A549 (cell line): ENCODE measurements around the gene WNT7B. TPM values are rescaled to one million over a fixed set of nuclear protein-coding genes. Genes with fewer than 3 reads are reported as not detected.

Experiments used
- ATAC-seq, 2 experiments: fragments of 200-7000 bp in 1 of 2; fragments of >200 bp in 1 of 2; cut with Nextera tagmentation in 1 of 2; cut with Tn5 transposase in 1 of 2; 3 replicates each; pipeline versions ENCODE4 v1.8.0 to v1.9.1; 2018 to 2020; ENCODE audit warnings: mild to moderate bottlenecking in 1 of 2, moderate library complexity in 1 of 2
- CTCF ChIA-PET: fragments of 300-600 bp; sonication (Branson Sonifier 250); formaldehyde crosslinking; extraction: SDS; loops from one replicate; lab custom pipeline; 2021; ENCODE audit warnings: antibody characterized with exemption, inconsistent platforms; lab: Yijun Ruan, JAX
- POLR2A ChIA-PET: fragments of 350-600 bp; formaldehyde crosslinking; extraction: SDS; loops from one replicate; lab custom pipeline; 2021; ENCODE audit warnings: antibody characterized with exemption, inconsistent platforms; lab: Yijun Ruan, JAX
- DNase-seq, 2 experiments: peaks; one replicate each; pipeline versions ENCODE4 v3.0.0 to v3.0.0-alpha.2; 2011 to 2016; ENCODE audit warnings: low read depth in 1 of 2, low spot score in 1 of 2
- FAIRE-seq: peaks from 2 replicates; lab custom pipeline; 2011; peaks lifted over from hg19 to GRCh38; lab: Jason Lieb, UNC
- H3K27ac ChIP-seq, 2 experiments: fragments of >200 bp; sonication (Bioruptor Twin); formaldehyde crosslinking; 3 replicates each; pipeline ENCODE4 v1.5.1; 2016 to 2017
- H3K4me1 ChIP-seq: fragments of >200 bp; sonication (Bioruptor Twin); formaldehyde crosslinking; 3 replicates; pipeline ENCODE4 v1.6.1; 2016
- H3K4me2 ChIP-seq: fragments of >200 bp; sonication (Bioruptor Twin); formaldehyde crosslinking; 3 replicates; pipeline ENCODE4 v1.6.1; 2016
- H3K4me3 ChIP-seq: fragments of >200 bp; sonication (Bioruptor Twin); formaldehyde crosslinking; 3 replicates; pipeline ENCODE4 v1.5.1; 2016
- H3K9me3 ChIP-seq: fragments of >200 bp; sonication (Bioruptor Twin); formaldehyde crosslinking; 3 replicates; pipeline ENCODE4 v1.6.1; 2016
- CBX2 ChIP-seq: fragments of 200-600 bp; sonication (generic); IDR thresholded peaks from 2 replicates; pipeline ENCODE4 v1.6.1; 2016; ENCODE audit warnings: low read depth, mild to moderate bottlenecking, borderline replicate concordance
- CEBPB ChIP-seq, 2 experiments: fragments of >200 bp in 1 of 2; sonication (Bioruptor Twin) in 1 of 2; formaldehyde crosslinking in 1 of 2; IDR thresholded peaks; 2 replicates each; pipeline ENCODE4 v1.6.1; 2012 to 2016
- E2F6 ChIP-seq: IDR thresholded peaks from 2 replicates; pipeline ENCODE4 v1.6.1; 2012; ENCODE audit warnings: low read depth, borderline replicate concordance
- ESRRA ChIP-seq: fragments of 150-350 bp; IDR thresholded peaks from 2 replicates; pipeline ENCODE4 v1.6.1; 2014; ENCODE audit warnings: mild to moderate bottlenecking, low read length, borderline replicate concordance
- HEYL ChIP-seq: fragments of 250-450 bp; sonication (Bioruptor Pico); IDR thresholded peaks from 2 replicates; pipeline ENCODE4 v1.8.0; 2021; ENCODE audit warnings: mild to moderate bottlenecking, moderate library complexity
- HOXA7 ChIP-seq: fragments of 250-450 bp; sonication (Bioruptor Pico); IDR thresholded peaks from 2 replicates; pipeline ENCODE4 v1.5.0; 2020; ENCODE audit warnings: mild to moderate bottlenecking, moderate library complexity
- JUN ChIP-seq, 2 experiments: fragments of >200 bp; sonication (Bioruptor Twin); formaldehyde crosslinking; IDR thresholded peaks; 2 replicates in 1 of 2; 3 replicates in 1 of 2; pipeline ENCODE4 v1.6.1; 2016 to 2017
- MAX ChIP-seq: IDR thresholded peaks from 2 replicates; pipeline ENCODE4 v1.6.1; 2012
- MAZ ChIP-seq: fragments of 150-350 bp; IDR thresholded peaks from 2 replicates; pipeline ENCODE4 v1.6.1; 2014; ENCODE audit warnings: antibody characterized with exemption, low read depth, low read length, borderline replicate concordance
- NPAS2 ChIP-seq: fragments of 250-450 bp; sonication (Bioruptor Pico); IDR thresholded peaks from 2 replicates; pipeline ENCODE4 v1.8.0; 2022; ENCODE audit warnings: mild to moderate bottlenecking, moderate library complexity, borderline replicate concordance
- POLR2A ChIP-seq: IDR thresholded peaks from 2 replicates; pipeline ENCODE4 v1.6.1; 2012; ENCODE audit warnings: mild to moderate bottlenecking, low read length
- TP53 ChIP-seq: fragments of 250-450 bp; sonication (Bioruptor Pico); IDR thresholded peaks from 2 replicates; pipeline ENCODE4 v1.5.0; 2021; ENCODE audit warnings: mild to moderate bottlenecking, moderate library complexity
- WGBS: methylation state at CpG from one replicate; pipeline ENCODE4 v1.1.6; 2017; ENCODE audit errors: missing lambda C conversion rate; 5-methylcytosine and 5-hydroxymethylcytosine counted together
- polyA plus RNA-seq, 4 experiments: library from polyadenylated mRNA; depleted of rRNA in 3 of 4; stranded (reverse); fragments of >200 nt; fragmentation: RNase III in 1 of 4; extraction: RNeasy Plus Mini Kit Qiagen cat#74134 plus additional on column Dnase treatment in 1 of 4; gene quantifications; 2 replicates in 3 of 4; 3 replicates in 1 of 4; pipeline ENCODE4 v1.2.3, GENCODE V29; 2011 to 2017
- TF ChIP-seq, protein P1 (sequence below): fragments of 200-600 bp; sonication (generic); IDR thresholded peaks from 2 replicates; pipeline ENCODE4 v1.6.1; 2016; ENCODE audit warnings: antibody characterized with exemption, mild to moderate bottlenecking, moderate library complexity
- TF ChIP-seq, protein P2 (sequence below): fragments of >200 bp; sonication (Bioruptor Twin); formaldehyde crosslinking; IDR thresholded peaks from 2 replicates; pipeline ENCODE4 v1.6.1; 2016
- TF ChIP-seq, protein P3 (sequence below): IDR thresholded peaks from 2 replicates; pipeline ENCODE4 v1.6.1; 2012
- TF ChIP-seq, protein P4 (sequence below): fragments of 250-450 bp; sonication (Bioruptor Pico); IDR thresholded peaks from 2 replicates; pipeline ENCODE4 v1.5.0; 2020; ENCODE audit warnings: low read depth, mild to moderate bottlenecking, moderate library complexity

Gene WNT7B
- polyA plus RNA-seq, 2 of the 4 experiments (the other 2 are of a cell fraction): 16.9 to 80.8 TPM

DNA sequence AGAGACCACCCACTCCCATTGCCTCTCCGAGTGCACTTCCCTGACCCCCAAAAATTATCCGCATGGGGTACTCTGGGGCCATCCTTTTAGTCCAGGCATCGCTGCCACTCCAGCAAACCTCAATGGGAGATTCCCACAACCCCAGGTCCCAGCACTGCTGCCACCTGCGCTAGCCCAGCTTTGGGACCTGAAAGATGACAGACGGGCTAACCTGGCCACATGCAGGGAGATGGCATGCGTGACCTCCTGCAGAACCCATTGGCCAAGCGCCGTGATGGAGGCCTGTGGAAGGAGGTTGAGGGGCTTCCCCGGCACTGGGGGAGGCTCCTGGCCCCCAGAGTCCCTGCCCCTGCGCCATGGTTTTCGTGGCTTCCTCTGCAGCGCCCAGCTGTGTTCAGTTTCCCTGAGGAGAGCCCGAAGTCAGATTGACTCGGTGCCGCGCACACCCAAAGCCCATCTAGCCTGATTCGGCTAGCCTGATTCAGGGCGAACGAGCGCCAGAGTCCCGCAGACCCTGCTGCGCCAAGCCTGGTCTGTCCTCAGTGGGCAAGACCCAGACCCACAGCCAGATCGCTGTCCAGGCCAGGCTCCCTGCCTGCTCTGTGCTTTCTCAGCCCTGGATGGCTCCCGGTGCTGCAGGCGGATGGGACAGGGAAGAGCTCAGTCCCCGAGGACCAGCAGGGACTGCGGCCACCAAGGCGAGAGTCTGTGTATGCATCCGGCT lies 751 bp upstream of the WNT7B start (continued):
- TF ChIP-seq, protein P1, sequence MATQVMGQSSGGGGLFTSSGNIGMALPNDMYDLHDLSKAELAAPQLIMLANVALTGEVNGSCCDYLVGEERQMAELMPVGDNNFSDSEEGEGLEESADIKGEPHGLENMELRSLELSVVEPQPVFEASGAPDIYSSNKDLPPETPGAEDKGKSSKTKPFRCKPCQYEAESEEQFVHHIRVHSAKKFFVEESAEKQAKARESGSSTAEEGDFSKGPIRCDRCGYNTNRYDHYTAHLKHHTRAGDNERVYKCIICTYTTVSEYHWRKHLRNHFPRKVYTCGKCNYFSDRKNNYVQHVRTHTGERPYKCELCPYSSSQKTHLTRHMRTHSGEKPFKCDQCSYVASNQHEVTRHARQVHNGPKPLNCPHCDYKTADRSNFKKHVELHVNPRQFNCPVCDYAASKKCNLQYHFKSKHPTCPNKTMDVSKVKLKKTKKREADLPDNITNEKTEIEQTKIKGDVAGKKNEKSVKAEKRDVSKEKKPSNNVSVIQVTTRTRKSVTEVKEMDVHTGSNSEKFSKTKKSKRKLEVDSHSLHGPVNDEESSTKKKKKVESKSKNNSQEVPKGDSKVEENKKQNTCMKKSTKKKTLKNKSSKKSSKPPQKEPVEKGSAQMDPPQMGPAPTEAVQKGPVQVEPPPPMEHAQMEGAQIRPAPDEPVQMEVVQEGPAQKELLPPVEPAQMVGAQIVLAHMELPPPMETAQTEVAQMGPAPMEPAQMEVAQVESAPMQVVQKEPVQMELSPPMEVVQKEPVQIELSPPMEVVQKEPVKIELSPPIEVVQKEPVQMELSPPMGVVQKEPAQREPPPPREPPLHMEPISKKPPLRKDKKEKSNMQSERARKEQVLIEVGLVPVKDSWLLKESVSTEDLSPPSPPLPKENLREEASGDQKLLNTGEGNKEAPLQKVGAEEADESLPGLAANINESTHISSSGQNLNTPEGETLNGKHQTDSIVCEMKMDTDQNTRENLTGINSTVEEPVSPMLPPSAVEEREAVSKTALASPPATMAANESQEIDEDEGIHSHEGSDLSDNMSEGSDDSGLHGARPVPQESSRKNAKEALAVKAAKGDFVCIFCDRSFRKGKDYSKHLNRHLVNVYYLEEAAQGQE: no peak
- TF ChIP-seq HEYL (CRISPR knock-in tag) (no peak), TP53 (CRISPR knock-in tag) (no peak), MAZ (no peak)

GRCh38 chr22:45976254-45977002 lies 534 bp downstream of the WNT7B start:
- ATAC-seq (0 out of 6 replicates have a peak, but pooled peaks of 1 of the 2 experiments have one; percentile 2), FAIRE-seq (no peak), DNase-seq (no peak)
- CTCF ChIA-PET: interaction anchor here (0.8 kb wide), 1 partner anchor 337 kb away, joined by 4 read pairs; no protein-coding TSS in a partner anchor
- Histone ChIP-seq H3K4me2 (peak overlapping the region; percentile 100), H3K9me3 (no peaks in the 10 kb centered on the region), H3K4me3 (peak overlapping the region; percentile 99), H3K4me1 (peaks cover 39% of the 10 kb centered on the region), H3K27ac (peak overlapping the region; percentile 97 to 99)
- no CpG with 5 or more reads among the region's 94 CpGs for WGBS
- POLR2A ChIA-PET: interaction anchor here (0.9 kb wide), 1 partner anchor 267 kb away, joined by 3 read pairs; no protein-coding TSS in a partner anchor
- TF ChIP-seq E2F6 (no peak), HEYL (CRISPR knock-in tag) (no peak), NPAS2 (CRISPR knock-in tag) (no peak), HOXA7 (CRISPR knock-in tag) (no peak), CBX2 (no peak), JUN (IDR thresholded peaks at IDR 0.05) (no peak; a peak in 2 of 5 replicates)
- TF ChIP-seq, protein P2, sequence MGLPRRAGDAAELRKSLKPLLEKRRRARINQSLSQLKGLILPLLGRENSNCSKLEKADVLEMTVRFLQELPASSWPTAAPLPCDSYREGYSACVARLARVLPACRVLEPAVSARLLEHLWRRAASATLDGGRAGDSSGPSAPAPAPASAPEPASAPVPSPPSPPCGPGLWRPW: no peak
- TF ChIP-seq, protein P3, sequence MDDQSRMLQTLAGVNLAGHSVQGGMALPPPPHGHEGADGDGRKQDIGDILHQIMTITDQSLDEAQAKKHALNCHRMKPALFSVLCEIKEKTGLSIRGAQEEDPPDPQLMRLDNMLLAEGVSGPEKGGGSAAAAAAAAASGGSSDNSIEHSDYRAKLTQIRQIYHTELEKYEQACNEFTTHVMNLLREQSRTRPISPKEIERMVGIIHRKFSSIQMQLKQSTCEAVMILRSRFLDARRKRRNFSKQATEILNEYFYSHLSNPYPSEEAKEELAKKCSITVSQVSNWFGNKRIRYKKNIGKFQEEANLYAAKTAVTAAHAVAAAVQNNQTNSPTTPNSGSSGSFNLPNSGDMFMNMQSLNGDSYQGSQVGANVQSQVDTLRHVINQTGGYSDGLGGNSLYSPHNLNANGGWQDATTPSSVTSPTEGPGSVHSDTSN: no peak

- no peak for TF ChIP-seq ESRRA
- no peak for TF ChIP-seq CEBPB (IDR thresholded peaks at IDR 0.05)
- TF ChIP-seq, protein P4, sequence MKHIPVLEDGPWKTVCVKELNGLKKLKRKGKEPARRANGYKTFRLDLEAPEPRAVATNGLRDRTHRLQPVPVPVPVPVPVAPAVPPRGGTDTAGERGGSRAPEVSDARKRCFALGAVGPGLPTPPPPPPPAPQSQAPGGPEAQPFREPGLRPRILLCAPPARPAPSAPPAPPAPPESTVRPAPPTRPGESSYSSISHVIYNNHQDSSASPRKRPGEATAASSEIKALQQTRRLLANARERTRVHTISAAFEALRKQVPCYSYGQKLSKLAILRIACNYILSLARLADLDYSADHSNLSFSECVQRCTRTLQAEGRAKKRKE (CRISPR knock-in tag): no peak
- TF ChIP-seq HOXA7 (CRISPR knock-in tag): no peak
- 0 out of 2 replicates have a peak, but pooled peaks have one; percentile 28 for TF ChIP-seq MAX
- no peak for TF ChIP-seq POLR2A
- POLR2A ChIA-PET: interaction anchor here (1.1 kb wide), 1 partner anchor 64 kb away, joined by 4 read pairs; no protein-coding TSS in a partner anchor
- WGBS: 1% methylated on average over 18 of the region's 80 CpGs
- DNase-seq (no peak), FAIRE-seq (no peak), ATAC-seq (no peak)
- CTCF ChIA-PET: interaction anchor here (1.5 to 2.5 kb wide), 2 partner anchors 398 to 421 kb away, joined by 3 to 12 read pairs; no protein-coding TSS in a partner anchor
- peak overlapping the region; percentile 97 to 99 for H3K27ac ChIP-seq
- H3K9me3 ChIP-seq: no peaks in the 10 kb centered on the region
- H3K4me2 ChIP-seq: peak overlapping the region; percentile 100
- peak overlapping the region; percentile 99 for H3K4me3 ChIP-seq
- H3K4me1 ChIP-seq: peaks cover 48% of the 10 kb centered on the region
Observed at GRCh38 chr22:45975164-45976161, 1.5 kb downstream of the WNT7B start.
